NCI-H524 treated with DMSO at 0.1 percent for 48 hours (cell line): ENCODE data around the gene TRPM1.

Source experiments
- DNase-seq: peaks from one replicate; lab custom pipeline; 2025; lab: John Stamatoyannopoulos, UW

TRPM1 gene

GRCh38 chr15:31082771-31083369, 18.7 kb downstream of the TRPM1 start:
- no peak for DNase-seq

- DNase-seq = no peak
Measured at GRCh38 chr15:31081588-31082250, 19.8 kb downstream of the TRPM1 start.

GRCh38 chr15:31081056-31081455, 20.5 kb downstream of the TRPM1 start:
- no peak for DNase-seq

- DNase-seq = no peak
Measured at GRCh38 chr15:31080591-31081014, 20.9 kb downstream of the TRPM1 start.

- DNase-seq = no peak
Measured at GRCh38 chr15:31079519-31079918, 22.0 kb downstream of the TRPM1 start.

- peak; percentile 52 for DNase-seq
Measured at GRCh38 chr15:31078471-31078870, 23.1 kb downstream of the TRPM1 start.

GRCh38 chr15:31077941-31078340, 23.6 kb downstream of the TRPM1 start:
- no peak for DNase-seq

GRCh38 chr15:31077181-31077580, 24.3 kb downstream of the TRPM1 start:
- DNase-seq = peak; percentile 54

- DNase-seq = no peak
Measured at GRCh38 chr15:31074321-31074720, 27.2 kb downstream of the TRPM1 start.

- no peak for DNase-seq
Measured at GRCh38 chr15:31070867-31071266, 30.7 kb downstream of the TRPM1 start.

GRCh38 chr15:31069360-31070000, 32.0 kb downstream of the TRPM1 start:
- DNase-seq = no peak

- no peak for DNase-seq
Measured at GRCh38 chr15:31067890-31068603, 33.5 kb downstream of the TRPM1 start.

- no peak for DNase-seq
Measured at GRCh38 chr15:31065824-31066223, 35.7 kb downstream of the TRPM1 start.

GRCh38 chr15:31062911-31063310, 38.6 kb downstream of the TRPM1 start:
- no peak for DNase-seq

- DNase-seq = no peak
Measured at GRCh38 chr15:31062310-31062847, 39.1 kb downstream of the TRPM1 start.

- no peak for DNase-seq
Measured at GRCh38 chr15:31060429-31061140, 40.9 kb downstream of the TRPM1 start.

- no peak for DNase-seq
Measured at GRCh38 chr15:31058236-31058962, 43.1 kb downstream of the TRPM1 start.

- no peak for DNase-seq
Measured at GRCh38 chr15:31051496-31052080, 49.9 kb downstream of the TRPM1 start.

GRCh38 chr15:31050953-31051352, 50.6 kb downstream of the TRPM1 start:
- DNase-seq = no peak

- no peak for DNase-seq
Measured at GRCh38 chr15:31049682-31050615, 51.6 kb downstream of the TRPM1 start.
